ENCODE results near the gene PPFIA3. TPM values are rescaled to one million over a fixed set of nuclear protein-coding genes. Genes with fewer than 3 reads are reported as not detected.

The PPFIA3 gene
- total RNA-seq, 1 experiment from 2014 or later = 19.1 TPM

- peaks cover 1% of the 10 kb centered on the region for H3K27me3 Mint-ChIP-seq (ENCODE audit: low read depth)
- no peak overlapping the region for H3K27ac ChIP-seq (ENCODE audit: insufficient read length, low read depth, low read length)
- no peak overlapping the region for H3K56ac ChIP-seq (ENCODE audit: insufficient read length, low read depth, low read length)
- peaks cover 3% of the 10 kb centered on the region for H3K23me2 ChIP-seq (ENCODE audit: insufficient read length, low read depth, low read length, poor library complexity, severe bottlenecking)
- peak overlapping the region; percentile 86 for H2AFZ ChIP-seq (ENCODE audit: low read length)
- H3K18ac ChIP-seq (ENCODE audit: insufficient read length, low read depth, low read length) = no peak overlapping the region
- H3K4ac ChIP-seq (ENCODE audit: low read depth, low read length) = no peak overlapping the region
- H3K4me2 ChIP-seq (ENCODE audit: insufficient read depth, insufficient read length, low read length) = no peak overlapping the region
- peaks cover 0 to 3% of the 10 kb centered on the region in 2 experiments; a peak in 1 of 5 replicates for H3K9me3 Mint-ChIP-seq
- H3T11ph ChIP-seq (ENCODE audit: low read length) = no peak overlapping the region
- no peak overlapping the region for H4K8ac ChIP-seq (replicated peaks; ENCODE audit: insufficient read length, low read depth, low read length)
- H3K27ac Mint-ChIP-seq = peak overlapping the region in 1 of 3 experiments; percentile 48; a peak in 1 of 7 replicates
- no peaks in the 10 kb centered on the region for H3K79me1 ChIP-seq (ENCODE audit: insufficient read depth, low read depth, low read length, poor library complexity, severe bottlenecking)
- no peak for TF ChIP-seq CTCF (conservative IDR thresholded peaks at IDR 0.05)
- H3K9ac ChIP-seq (ENCODE audit: extremely low read depth, insufficient read length, low read length) = no peak overlapping the region
- no peaks in the 10 kb centered on the region for H3K9me3 ChIP-seq (ENCODE audit: control insufficient read depth, low read depth, low read length)
- no CpG with 5 or more reads among the region's 42 CpGs for WGBS (ENCODE audit: extremely low coverage, insufficient read length, low lambda C conversion rate)
- H3K79me2 ChIP-seq (ENCODE audit: insufficient read depth, low read length) = no peaks in the 10 kb centered on the region
- H3K27me3 ChIP-seq (ENCODE audit: insufficient read depth, low read length) = no peaks in the 10 kb centered on the region
- no peak overlapping the region for H2BK5ac ChIP-seq (ENCODE audit: insufficient read length, low read length)
- peak; percentile 90 for DNase-seq
- peaks cover 20 to 44% of the 10 kb centered on the region in 2 experiments for H3K4me1 Mint-ChIP-seq
- H2BK15ac ChIP-seq (ENCODE audit: low read depth, low read length) = no peak overlapping the region
- H4K91ac ChIP-seq (ENCODE audit: insufficient read length, low read depth, low read length) = no peak overlapping the region
- no peak overlapping the region for H2BK12ac ChIP-seq (ENCODE audit: insufficient read length, low read depth, low read length)
- no peak overlapping the region for H3K23ac ChIP-seq (ENCODE audit: insufficient read length, low read depth, low read length)
- H3K4me1 ChIP-seq (ENCODE audit: insufficient read depth, low read length) = peaks cover 1% of the 10 kb centered on the region; the same call in 1 of the 2 replicates
- no peaks in the 10 kb centered on the region for H4K20me1 ChIP-seq (ENCODE audit: control insufficient read depth, insufficient read depth, insufficient read length)
- H3K36me3 Mint-ChIP-seq (ENCODE audit: insufficient read depth in 1 of 3, low read depth in 3 of 3) = peaks cover 40 to 55% (median 46%) of the 10 kb centered on the region in 3 experiments
- peak overlapping the region; percentile 52 to 61; a peak in 3 of 5 replicates for H3K4me3 Mint-ChIP-seq
- H2BK20ac ChIP-seq (ENCODE audit: low read depth, low read length, poor library complexity, severe bottlenecking) = no peak overlapping the region
- H2AK5ac ChIP-seq (ENCODE audit: insufficient read length, low read length) = no peak overlapping the region
- no peak overlapping the region; the same call in 1 of the 2 replicates for H3K14ac ChIP-seq (ENCODE audit: insufficient read depth, low read length)
- no peak overlapping the region for H2BK120ac ChIP-seq (ENCODE audit: low read depth, low read length, poor library complexity, severe bottlenecking)
- H4K5ac ChIP-seq (ENCODE audit: insufficient read length, low read depth, low read length) = no peak overlapping the region
Observed at GRCh38 chr19:49133621-49134454, 14.5 kb downstream of the PPFIA3 start.
